ENCODE results near the gene PATL1.
"Not testable (repeated sequence)": the region's sequence is repeated elsewhere in the genome, so short reads cannot be mapped to it uniquely, and the experiment has no call there.

Gene PATL1

DNA sequence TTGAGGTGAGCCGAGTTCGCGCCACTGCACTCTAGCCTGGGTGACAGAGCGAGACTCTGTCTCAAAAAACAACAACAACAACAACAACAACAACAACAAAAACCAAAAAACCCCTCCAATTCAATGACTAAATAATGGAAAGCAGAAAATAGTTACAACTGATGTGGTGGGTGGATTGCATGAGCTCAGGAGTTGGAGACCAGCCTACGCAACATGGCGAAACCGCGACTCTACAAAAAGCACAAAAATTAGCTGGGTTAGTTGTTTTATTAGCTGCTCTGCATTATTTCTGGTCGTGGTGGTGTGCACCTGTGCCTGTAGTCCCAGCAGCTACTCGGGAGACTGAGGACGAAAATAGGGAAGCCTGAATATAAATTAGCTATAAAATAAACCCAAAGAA, 2.6 kb upstream of the PATL1 start:
- DNase-seq = no peak

GRCh38 chr11:59669611-59670009, 773 bp upstream of the PATL1 start:
- no peak for DNase-seq

DNA sequence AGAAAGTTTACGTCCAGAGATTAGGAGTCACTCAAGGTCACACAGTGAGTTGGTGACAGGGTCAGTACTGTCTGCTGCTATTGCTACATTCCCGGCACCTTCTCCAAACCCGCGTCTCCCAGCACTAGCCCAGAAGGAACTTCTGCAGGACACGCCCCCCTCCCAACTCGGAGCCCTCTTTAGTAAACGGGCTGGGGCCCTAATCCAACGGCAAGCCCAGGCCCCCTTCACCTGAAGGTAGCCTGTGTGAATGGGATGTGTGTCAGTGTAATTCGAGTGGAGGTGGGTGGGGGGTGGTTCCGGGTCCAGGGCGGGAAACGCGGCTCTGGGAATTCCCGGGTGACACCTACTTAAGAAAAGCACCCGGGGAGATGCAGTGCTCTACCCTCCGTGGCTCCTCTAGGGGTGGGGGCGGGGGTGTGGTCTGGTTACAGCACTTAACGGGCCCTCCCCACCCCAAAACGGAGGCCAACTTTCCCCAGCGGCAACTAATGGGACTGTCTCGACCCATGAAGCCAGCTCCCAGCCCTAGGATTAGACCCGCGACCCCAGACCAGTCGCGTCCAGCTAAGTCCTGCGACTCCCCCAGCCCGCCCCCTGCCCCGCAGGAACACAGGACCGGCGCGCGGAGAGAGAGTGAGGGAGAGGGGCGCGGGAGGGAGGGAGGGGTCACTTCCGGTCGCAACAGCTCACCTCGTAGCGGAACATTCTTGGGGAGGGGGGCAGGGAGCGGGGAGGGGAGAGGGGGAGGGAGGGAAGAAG, 468 bp downstream of the PATL1 start:
- no peak for DNase-seq

DNA sequence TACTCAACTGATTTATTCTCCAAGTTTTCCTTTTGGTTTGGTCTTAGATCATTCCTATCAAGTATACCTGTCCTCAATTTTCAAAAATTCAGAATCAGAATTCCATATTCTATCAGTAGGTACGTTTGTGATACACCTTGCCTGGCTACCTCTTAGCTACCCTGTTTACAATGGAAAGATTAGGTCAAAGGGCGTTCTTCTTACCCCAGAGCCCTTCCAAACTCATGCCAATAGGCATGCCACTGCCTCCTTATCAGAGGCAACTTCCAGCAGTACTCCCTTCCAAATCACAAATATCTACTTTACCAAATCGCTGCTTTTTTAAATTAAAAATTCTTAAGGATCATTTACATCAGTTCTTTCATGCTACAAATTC, 1.0 kb downstream of the PATL1 start:
- DNase-seq = no peak

DNA sequence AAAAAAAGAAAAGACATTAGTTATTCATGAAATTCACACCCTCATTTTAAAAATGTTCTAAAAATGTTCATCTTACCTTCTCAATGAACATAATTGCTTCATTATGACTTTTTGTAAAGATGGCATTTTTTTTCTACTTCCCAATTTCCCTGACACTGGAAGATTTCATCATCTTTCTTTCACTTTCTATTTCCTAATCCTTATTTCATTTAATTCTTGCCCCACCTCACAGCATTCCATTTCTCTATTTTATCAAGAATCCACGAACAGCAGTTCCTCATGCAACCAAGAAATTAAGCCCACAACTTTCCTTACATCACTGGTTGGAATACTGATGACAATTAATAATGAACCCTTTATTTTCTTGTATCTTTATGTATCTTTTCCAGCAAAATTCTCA, 1.9 kb downstream of the PATL1 start:
- DNase-seq = no peak

- no peak for DNase-seq
Measured at GRCh38 chr11:59660621-59661020, 8.2 kb downstream of the PATL1 start.

DNA sequence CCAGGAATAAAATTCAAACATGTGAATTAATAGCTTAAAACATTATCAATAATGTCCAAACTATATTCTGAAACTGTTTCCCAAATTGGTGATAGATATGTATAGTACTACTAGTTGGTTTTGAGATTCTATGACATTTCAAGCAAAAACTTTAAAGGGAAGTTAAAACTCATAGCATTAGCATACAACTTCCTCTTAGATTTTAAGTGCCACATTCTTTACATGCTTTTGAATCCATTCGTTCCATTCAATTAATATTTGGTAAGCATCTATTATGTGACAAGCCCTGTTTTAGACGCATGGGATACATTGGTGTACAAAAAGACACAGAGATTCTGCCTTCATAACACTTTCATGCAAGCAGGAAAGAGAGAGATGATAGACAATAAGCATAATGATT, 8.9 kb downstream of the PATL1 start:
- no peak for DNase-seq

- no peak for DNase-seq
Measured at GRCh38 chr11:59658036-59658435, 10.8 kb downstream of the PATL1 start.

- DNase-seq = no peak
Measured at GRCh38 chr11:59654893-59655292, 13.9 kb downstream of the PATL1 start.

DNA sequence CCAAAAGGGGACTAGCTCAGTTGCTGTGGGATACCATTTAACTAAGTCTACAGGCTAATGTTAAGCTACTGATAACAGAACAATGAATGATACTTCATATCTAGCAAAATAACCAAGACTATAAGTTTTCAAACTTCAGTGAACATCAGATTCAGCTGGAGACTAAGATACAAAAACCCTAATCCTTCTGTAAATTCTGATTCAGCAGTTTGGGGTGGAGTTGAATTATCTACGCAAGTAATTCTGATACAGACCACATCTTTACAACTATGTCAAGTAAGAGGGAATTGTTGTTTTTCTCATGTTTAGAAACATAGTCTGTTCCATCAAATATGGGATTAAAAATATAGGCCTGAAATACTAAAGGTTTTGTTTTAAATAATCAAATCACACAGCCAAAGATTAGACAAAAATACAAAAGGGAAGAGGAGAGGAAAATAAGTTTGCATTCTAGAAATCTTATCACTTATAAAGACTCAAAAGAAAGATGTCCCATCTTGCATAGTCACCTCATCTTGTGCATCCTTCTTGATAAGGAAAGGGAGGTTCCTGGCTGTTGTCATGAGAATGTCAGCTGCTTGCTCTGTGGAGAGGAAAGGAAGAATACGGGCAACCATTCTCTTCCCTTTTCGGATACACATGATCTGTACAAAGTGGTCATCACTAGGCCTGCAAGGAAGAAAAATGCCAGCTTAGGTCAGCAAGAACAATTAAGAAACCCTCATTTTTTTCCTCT, 21.4 kb downstream of the PATL1 start:
- no peak for DNase-seq

DNA sequence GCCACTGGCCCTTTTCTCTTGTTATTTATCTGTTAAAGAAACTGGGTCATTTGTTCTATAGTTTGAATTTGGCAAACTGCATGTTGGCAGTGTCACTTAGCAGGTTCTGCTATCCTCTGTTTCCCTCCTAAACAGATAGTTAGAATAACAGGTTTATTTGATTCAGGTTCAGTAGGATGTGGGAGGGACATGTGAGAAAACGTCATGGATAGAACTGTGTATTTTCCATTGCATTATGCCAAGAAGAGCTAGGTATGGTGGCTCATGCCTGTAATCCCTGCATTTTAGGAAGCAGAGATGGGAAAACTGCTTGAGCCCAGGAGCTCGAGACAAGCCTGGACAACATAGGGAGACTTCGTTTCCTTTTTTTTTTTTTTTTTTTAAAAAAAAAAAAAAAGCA, 24.3 kb downstream of the PATL1 start:
- DNase-seq = no peak

- DNase-seq = no peak
Measured at GRCh38 chr11:59643390-59643789, 25.4 kb downstream of the PATL1 start.

DNA sequence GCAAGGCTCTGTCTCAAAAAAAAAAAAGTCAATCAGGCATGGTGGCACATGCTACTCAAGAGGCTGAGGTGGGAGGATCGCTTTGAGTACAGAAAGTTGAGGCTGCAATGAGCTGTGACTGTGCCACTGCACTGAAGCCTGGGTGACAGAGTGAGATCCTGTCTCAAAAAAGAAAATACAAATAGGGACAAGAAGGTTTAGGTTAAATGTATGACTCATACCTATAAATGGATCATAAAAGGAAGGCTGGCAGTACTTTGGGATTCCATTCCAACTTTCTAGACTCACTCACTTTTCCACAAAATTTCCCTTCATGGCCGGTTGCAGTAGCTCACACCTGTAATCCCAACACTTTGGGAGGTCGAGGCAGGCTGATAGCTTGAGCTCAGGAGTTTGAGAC, 27.7 kb downstream of the PATL1 start:
- DNase-seq = no peak

- DNase-seq = no peak
Measured at GRCh38 chr11:59630493-59630892, 38.3 kb downstream of the PATL1 start.

DNA sequence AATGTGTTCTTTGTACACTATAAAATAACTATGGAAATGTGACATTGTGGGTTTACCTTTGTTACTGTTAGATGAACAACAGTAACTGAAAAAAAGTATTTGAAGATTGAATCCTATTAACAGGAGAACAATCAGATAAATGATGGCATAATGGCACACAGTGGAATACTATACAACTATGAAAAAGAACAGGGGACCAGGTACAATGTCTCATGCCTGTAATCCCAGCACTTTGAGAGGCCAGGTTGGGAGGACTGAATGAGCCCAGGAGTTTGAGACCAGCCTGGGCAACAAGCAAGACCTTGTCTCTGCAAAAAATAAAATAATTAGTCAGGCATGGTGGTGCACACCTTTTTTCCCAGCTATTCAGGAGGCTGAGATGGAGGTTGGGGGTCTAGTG, 38.8 kb downstream of the PATL1 start:
- no peak for DNase-seq

- not testable (repeated sequence) for DNase-seq
Measured at GRCh38 chr11:59626969-59627368, 41.9 kb downstream of the PATL1 start.

DNA sequence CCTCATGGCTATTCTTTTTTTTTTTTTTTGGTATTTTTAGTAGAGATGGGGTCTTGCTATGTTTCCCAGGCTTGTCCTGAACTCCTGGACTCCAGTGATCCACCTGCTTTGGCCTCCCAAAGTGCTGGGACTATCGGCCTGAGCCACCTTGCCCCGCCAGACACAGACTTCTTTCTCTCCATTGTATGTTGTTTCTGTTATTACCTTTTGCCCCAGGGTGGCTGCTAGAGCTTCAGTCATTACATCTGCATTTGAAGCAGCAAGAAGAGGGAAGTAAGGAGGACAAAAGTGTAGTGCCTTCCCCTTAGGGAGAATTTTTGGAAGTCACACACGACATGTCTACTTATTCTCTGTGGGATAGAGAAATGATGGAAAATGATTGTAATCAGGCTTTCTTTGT, 43.1 kb downstream of the PATL1 start:
- no peak for DNase-seq

DNA sequence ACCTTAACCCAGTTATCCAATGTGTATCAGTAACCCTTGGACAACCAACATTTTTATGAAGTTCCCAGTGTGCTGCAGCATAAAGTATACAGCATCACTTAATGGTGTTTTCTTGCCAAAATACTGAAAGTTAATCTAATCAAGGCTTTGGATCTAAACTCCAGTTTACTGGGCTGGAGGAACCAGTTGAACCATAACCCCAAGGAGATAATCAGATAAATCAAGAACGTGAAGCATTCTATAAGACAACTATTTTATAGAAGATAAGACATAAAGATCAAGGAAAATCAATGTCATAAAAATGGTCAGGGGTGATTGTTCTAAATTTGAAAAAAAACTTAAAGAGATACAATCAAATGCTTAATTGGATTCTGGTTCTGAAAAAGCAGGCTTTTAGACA, 51.0 kb downstream of the PATL1 start:
- DNase-seq = no peak

- DNase-seq = no peak
Measured at GRCh38 chr11:59616396-59616982, 52.3 kb downstream of the PATL1 start.

DNA sequence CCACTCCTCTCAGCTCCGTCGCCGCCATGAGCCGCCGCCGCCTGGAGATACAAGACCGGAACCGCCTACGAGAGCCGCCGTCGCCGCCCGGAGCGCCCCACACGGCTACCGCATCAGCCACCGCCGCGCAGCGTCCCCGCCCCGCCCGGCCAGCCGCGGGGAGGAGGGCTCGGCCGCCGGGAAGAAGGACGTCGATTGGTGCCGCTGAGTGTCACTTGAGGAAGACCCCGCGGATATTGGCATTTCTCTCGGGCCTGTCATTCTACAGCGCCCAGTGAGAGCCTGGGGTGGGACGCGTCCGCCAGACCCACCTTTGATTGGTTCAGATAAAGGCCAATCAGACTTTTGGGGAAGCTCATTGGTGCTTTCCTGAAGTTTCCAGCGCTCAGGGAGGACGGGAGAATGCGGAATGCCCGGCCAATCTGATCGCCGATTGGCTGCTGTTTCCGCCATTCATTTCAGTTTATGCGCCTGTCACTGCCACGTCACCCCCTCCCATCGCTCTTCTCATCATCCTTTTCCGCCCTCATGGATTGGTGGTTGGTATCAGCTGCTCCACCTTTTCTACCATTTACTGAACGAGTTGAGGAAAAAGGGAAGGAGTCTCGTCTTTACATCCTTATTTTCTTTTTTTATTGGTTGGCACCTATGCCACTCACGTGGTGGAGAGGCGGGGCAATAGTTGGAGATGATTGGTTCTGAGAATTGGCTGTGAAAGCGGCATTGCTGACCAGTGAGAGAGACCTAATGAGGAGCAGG, 53.0 kb downstream of the PATL1 start, which contains the start of gene OSBP:
Gene OSBP (minus strand): TSS at position 138 of the 759 bp plus-strand sequence. CDS start 110 bp downstream, at position 28.
- peak; percentile 100 for DNase-seq

GRCh38 chr11:59615120-59615636, 53.7 kb downstream of the PATL1 start:
- DNase-seq = no peak

DNA sequence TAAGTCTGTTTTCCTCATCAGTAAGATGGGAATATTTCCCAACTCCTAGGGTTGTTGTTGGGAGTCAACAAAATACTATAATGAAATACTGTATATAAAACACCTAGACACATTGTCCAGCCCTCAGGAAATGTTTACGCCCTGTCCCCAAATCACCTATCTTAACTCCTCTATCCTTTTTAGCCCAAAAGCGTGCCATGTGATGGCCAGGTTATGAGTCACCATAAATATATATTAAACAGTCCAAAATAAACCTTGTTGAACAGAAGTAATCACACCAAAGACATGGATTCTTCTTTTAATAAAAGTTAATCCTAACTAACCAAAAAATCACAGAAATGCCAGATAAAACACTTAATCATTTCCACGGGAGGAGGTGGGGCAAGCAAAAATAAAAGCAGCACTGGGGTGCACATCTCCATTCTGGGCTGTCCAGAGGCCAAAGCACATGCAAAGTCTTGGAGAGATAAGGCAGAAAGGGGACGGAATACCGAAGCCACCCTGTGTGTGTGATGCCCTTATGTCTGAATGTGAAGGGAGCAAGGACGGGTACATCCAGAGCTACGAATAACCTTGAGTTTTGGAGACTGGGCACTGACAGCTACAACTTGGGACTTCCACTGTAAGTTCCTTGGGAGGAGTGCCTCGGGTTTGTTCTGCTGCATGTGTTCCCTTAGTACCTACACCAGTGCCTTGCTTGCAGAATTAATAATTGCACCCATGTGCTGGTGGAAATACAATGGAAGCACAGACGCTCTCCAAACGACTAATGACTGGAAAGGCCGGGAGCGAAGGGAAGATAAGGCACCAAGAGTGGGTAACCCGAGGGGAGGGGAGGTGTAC, 54.3 kb downstream of the PATL1 start:
- DNase-seq = no peak

Data from DMS153 (cell line).